ENCODE results near the gene IL20RB.

DNA sequence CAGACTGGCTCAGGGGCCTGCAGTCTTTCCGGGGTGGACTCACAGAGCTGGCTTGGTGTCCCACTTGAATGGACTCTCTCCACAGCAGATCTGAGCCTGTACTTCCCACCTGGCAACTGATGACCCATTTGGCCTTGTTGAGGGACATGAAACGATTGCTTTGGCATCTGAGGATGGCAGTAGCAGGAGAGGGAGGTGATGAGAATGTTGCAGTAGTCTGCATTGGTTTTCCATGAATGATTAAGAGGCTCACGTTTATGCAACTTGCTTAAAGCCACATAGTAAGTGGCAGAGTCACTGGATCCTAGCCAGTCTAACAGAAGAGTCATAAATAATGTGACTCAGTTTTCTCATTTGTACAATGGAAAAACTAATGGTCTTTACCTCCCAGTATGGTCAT is 21.9 kb downstream of the IL20RB start:
- TF ChIP-seq POLR2A (IDR thresholded peaks at IDR 0.05): no peak
- TF ChIP-seq, protein P1, sequence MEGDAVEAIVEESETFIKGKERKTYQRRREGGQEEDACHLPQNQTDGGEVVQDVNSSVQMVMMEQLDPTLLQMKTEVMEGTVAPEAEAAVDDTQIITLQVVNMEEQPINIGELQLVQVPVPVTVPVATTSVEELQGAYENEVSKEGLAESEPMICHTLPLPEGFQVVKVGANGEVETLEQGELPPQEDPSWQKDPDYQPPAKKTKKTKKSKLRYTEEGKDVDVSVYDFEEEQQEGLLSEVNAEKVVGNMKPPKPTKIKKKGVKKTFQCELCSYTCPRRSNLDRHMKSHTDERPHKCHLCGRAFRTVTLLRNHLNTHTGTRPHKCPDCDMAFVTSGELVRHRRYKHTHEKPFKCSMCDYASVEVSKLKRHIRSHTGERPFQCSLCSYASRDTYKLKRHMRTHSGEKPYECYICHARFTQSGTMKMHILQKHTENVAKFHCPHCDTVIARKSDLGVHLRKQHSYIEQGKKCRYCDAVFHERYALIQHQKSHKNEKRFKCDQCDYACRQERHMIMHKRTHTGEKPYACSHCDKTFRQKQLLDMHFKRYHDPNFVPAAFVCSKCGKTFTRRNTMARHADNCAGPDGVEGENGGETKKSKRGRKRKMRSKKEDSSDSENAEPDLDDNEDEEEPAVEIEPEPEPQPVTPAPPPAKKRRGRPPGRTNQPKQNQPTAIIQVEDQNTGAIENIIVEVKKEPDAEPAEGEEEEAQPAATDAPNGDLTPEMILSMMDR (IDR thresholded peaks at IDR 0.05): no peak

All from transverse colon (tissue), 3 donors.